ENCODE results near the gene TMC1. TPM values are rescaled to one million over a fixed set of nuclear protein-coding genes. Genes with fewer than 3 reads are reported as not detected.

TMC1 gene
- total RNA-seq, 4 donors from 2014 or later = 0.30 to 2.3 (median 0.44) TPM; not detected in 1

DNA sequence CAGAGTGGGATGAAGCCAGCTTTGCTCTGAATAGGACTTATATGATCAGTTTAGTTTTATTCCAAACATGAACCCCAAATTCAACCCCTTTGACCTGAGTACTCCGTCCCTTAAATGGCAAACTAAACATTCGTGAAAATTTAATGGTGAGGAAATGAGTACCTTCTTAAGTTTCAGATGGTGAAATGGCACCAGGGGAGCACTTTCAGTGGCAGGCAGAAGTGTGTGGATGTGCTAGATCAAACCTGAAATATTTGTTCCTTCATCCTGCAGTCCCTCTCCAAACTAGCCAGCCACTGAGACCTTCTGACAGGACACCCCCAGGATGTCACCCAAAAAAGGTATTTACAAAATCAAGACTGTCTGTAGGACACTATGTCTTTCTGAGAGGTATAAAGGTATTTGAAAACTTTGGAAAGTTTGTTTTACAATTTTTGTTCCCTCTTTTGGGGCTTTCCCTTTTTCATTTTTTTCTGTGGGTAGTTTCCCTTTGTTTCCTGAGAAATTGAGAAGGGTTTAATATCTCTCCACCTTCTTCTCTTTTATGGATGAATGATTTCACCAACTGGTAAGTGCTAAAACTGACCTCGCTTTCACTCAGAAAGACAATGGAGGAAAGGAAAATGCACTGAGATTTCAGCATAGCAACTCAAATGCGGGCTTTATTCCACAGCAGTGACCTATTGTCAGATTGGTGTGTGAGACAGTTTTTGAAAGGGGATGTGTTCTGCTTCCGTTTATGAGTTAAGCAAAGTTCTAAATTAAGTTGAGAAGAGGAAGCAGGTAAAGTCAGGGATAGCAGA lies 127.1 kb downstream of the TMC1 start:
- H3K27ac ChIP-seq = no peak overlapping the region
- TF ChIP-seq, protein P1, sequence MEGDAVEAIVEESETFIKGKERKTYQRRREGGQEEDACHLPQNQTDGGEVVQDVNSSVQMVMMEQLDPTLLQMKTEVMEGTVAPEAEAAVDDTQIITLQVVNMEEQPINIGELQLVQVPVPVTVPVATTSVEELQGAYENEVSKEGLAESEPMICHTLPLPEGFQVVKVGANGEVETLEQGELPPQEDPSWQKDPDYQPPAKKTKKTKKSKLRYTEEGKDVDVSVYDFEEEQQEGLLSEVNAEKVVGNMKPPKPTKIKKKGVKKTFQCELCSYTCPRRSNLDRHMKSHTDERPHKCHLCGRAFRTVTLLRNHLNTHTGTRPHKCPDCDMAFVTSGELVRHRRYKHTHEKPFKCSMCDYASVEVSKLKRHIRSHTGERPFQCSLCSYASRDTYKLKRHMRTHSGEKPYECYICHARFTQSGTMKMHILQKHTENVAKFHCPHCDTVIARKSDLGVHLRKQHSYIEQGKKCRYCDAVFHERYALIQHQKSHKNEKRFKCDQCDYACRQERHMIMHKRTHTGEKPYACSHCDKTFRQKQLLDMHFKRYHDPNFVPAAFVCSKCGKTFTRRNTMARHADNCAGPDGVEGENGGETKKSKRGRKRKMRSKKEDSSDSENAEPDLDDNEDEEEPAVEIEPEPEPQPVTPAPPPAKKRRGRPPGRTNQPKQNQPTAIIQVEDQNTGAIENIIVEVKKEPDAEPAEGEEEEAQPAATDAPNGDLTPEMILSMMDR (IDR thresholded peaks at IDR 0.05) = no peak
- TF ChIP-seq POLR2A (IDR thresholded peaks at IDR 0.05) = no peak
- TF ChIP-seq EP300 (IDR thresholded peaks at IDR 0.05) = no peak
- H3K4me1 ChIP-seq = peaks cover 0 to 5% (median 0%) of the 10 kb centered on the region in 4 donors
- no peaks in the 10 kb centered on the region for H3K9me3 ChIP-seq
- WGBS, 2 donors = 51 to 52% methylated on average over 5 of the region's 5 CpGs
- DNase-seq (ENCODE audit: low spot score in 2 of 2) = no peak
- no peaks in the 10 kb centered on the region for H3K36me3 ChIP-seq
- no peaks in the 10 kb centered on the region for H3K27me3 ChIP-seq
- no peak overlapping the region for H3K4me3 ChIP-seq

DNA sequence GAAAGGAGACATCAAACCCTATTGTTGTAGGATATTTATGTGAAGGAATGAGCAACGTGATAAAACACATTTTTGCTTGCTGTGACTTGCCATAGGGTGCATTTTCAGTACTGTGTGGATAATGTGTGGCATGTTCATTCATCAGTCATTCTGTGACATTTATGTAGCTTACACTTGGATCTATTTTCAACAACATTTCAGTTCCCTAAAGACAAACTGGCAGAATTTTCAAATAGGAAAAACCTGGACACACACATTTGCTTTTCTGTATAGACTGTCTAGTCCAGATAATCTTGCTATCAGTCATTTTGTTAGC lies 127.7 kb downstream of the TMC1 start:
- no peak for DNase-seq (ENCODE audit: low spot score in 2 of 2)
- WGBS, 2 donors = 40 to 42% methylated on average over 1 of the region's 1 CpG
- TF ChIP-seq POLR2A (IDR thresholded peaks at IDR 0.05) = no peak
- TF ChIP-seq, protein P1 (IDR thresholded peaks at IDR 0.05) = no peak
- no peak for TF ChIP-seq EP300 (IDR thresholded peaks at IDR 0.05)
- Histone ChIP-seq H3K9me3 (no peaks in the 10 kb centered on the region), H3K4me1 (peaks cover 0 to 5% (median 0%) of the 10 kb centered on the region in 4 donors), H3K4me3 (no peak overlapping the region), H3K27me3 (no peaks in the 10 kb centered on the region), H3K36me3 (no peaks in the 10 kb centered on the region), H3K27ac (no peak overlapping the region)

DNA sequence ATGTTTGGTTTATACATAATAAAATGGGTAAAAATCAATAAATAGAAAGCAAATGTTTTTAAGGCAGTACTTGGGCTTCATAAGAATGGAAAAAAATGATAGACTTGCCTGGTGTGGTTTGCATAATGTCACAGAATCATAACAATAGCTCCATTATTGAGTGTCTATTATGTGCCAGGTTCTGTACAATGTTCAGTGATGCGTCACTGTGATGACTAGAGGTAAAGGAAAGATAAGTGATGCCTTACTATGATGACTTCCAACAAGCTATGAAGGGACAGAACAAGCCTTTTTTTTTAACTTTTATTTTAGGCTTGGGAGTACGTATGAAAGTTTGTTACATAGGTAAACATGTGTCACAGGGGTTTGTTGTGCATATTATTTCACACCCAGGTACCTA lies 128.8 kb downstream of the TMC1 start:
- TF ChIP-seq EP300 (IDR thresholded peaks at IDR 0.05) (no peak), POLR2A (IDR thresholded peaks at IDR 0.05) (no peak)
- TF ChIP-seq, protein P1 (IDR thresholded peaks at IDR 0.05) = no peak
- Histone ChIP-seq H3K36me3 (no peaks in the 10 kb centered on the region), H3K9me3 (no peaks in the 10 kb centered on the region), H3K4me1 (peaks cover 0 to 5% (median 0%) of the 10 kb centered on the region in 4 donors), H3K27ac (no peak overlapping the region), H3K27me3 (no peaks in the 10 kb centered on the region), H3K4me3 (no peak overlapping the region)
- 73 to 83% methylated on average over 2 of the region's 2 CpGs for WGBS, 2 donors
- no peak for DNase-seq (ENCODE audit: low spot score in 2 of 2)

DNA sequence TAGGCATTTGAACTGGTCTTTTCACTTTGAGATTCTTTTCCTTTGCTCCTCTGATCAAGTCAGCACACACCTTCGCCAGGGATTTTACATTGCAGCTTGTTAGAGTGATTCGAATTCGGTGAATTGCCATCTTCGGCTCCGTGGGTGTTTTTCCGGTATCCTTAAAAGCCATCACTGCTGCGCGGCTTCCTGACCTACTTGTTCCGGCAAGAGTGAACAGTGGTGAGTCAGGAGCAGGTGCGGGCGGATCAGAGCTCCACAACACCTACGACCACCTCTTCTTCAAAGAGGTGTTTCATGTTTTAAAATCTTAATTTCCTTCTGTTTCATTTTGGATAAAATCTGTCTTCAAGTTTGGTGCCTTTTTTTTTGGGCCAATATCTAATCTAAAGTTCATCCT lies 134.6 kb downstream of the TMC1 start:
- H3K9me3 ChIP-seq = no peaks in the 10 kb centered on the region
- H3K4me1 ChIP-seq = no peaks in the 10 kb centered on the region
- H3K4me3 ChIP-seq = no peak overlapping the region
- no peak for DNase-seq (ENCODE audit: low spot score in 2 of 2)
- 95 to 97% methylated on average over 12 of the region's 12 CpGs for WGBS, 2 donors
- TF ChIP-seq, protein P1 (IDR thresholded peaks at IDR 0.05) = no peak
- no peak for TF ChIP-seq EP300 (IDR thresholded peaks at IDR 0.05)
- no peak for TF ChIP-seq POLR2A (IDR thresholded peaks at IDR 0.05)
- H3K27ac ChIP-seq = no peak overlapping the region
- no peaks in the 10 kb centered on the region for H3K27me3 ChIP-seq
- no peaks in the 10 kb centered on the region for H3K36me3 ChIP-seq

DNA sequence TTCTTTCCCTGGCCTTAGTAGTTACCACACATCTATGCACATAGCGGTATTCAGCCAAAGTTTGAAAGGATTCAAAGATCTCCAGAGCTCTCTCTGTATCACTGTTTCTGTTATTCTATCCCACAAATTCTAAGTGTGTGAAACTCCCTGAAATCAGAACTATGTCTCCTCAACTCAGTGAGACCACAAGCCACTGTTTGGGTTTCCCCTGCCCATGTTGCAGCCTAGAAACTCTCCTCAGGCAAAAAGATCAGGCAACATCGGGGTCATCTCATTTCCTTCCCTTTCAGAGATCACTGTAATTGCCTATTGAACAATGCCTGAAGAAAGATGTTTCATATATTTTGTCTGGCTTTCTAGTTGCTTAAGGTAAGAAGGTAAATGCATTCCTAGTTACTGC lies 135.6 kb downstream of the TMC1 start:
- DNase-seq (ENCODE audit: low spot score in 2 of 2) = no peak
- H3K9me3 ChIP-seq = no peaks in the 10 kb centered on the region
- H3K4me1 ChIP-seq = no peaks in the 10 kb centered on the region
- 58 to 81% methylated on average over 2 of the region's 2 CpGs for WGBS, 2 donors
- no peak overlapping the region for H3K27ac ChIP-seq
- no peak overlapping the region for H3K4me3 ChIP-seq
- no peaks in the 10 kb centered on the region for H3K36me3 ChIP-seq
- TF ChIP-seq, protein P1 (IDR thresholded peaks at IDR 0.05) = no peak
- no peak for TF ChIP-seq POLR2A (IDR thresholded peaks at IDR 0.05)
- no peaks in the 10 kb centered on the region for H3K27me3 ChIP-seq

Data from tibial nerve (tissue), 4 donors.